ENCODE results near the gene EIF4B.

Gene EIF4B

DNA sequence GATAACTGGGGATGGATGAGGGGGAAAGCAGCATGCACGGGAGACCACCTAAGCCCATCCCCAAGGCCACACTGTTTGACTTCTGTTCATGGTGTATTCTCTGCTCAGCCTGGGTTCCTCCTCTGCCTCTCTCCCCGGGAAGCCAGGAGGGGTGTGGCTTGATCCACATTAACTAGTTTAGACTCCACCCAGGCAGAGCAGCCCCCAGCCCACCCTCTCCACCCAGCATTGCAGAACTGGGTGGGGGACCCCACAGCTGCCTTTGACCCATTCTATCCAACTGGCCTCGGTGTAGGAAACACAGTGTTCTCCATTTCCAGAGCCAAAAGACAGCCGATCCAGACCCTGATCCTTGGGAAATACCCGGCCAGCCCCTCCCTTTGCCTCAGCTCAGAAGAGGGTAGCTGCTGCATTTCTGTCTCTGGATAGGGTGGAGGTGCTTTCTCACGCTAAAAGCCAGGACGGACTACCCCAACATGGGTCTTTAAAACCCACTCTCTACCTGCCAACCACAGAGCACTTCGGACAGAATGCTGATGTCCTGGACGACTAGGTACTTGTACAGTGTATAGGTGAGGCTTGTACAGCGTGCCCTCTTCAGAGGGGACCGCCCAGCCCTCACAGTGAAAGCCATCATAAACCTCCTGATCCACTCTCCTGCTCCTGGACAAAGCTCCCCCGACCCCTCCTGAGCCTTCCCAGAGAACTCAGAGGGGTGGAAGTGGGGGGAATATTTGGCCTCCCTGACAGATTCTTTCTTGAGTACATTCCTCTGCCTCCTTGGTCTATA lies 63.6 kb downstream of the EIF4B start:
- no peak overlapping the region for H3K9ac ChIP-seq (ENCODE audit: low read depth, low read length)
- H3K4me1 ChIP-seq (ENCODE audit: control insufficient read depth, insufficient read depth, low read length), result peaks cover 51% of the 10 kb centered on the region
- peaks cover 46% of the 10 kb centered on the region for H3K36me3 ChIP-seq (ENCODE audit: insufficient read depth, low read length)
- H3K27me3 ChIP-seq (ENCODE audit: control insufficient read depth, insufficient read depth, low read length), result no peaks in the 10 kb centered on the region
- H3K4me3 ChIP-seq (ENCODE audit: low read length), result no peak overlapping the region
- no peak overlapping the region for H3K4me2 ChIP-seq (ENCODE audit: low read length)
- H3K9me3 ChIP-seq (replicated peaks; ENCODE audit: low read length), result no peaks in the 10 kb centered on the region

DNA sequence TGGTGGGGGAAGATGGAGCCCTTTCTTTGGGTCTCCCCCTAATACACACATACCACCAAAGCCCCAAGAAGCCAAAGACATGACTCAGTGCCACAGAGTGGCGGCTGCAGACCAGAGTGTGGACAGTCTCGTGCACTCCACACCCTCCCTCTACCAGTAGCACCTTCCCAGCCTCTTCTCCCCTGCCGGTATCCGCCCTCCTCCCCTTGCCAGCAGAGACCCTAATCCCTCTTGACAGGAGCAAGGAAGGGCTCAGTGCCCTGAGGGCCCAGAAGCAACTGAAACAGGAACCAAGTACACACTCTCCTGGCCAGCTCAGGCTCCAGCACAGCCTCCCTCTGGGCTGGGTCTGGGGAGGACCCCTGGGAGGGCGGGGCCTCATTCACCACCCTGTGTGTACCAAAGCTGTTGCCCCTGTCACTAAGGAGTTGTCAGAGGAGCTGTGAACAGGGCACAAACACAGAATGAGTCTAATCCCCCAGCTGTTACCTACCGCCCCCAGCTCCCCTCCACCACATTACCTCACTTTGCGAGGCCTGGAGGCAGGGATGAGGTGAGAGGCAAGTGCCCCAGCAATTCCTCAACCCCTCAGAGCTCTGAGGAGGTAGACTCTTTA lies 64.7 kb downstream of the EIF4B start:
- H3K36me3 ChIP-seq (ENCODE audit: insufficient read depth, low read length), result peaks cover 47% of the 10 kb centered on the region
- H3K4me1 ChIP-seq (ENCODE audit: control insufficient read depth, insufficient read depth, low read length), result peaks cover 41% of the 10 kb centered on the region
- no peak overlapping the region for H3K4me3 ChIP-seq (ENCODE audit: low read length)
- no peaks in the 10 kb centered on the region for H3K9me3 ChIP-seq (replicated peaks; ENCODE audit: low read length)
- no peaks in the 10 kb centered on the region for H3K27me3 ChIP-seq (ENCODE audit: control insufficient read depth, insufficient read depth, low read length)
- H3K9ac ChIP-seq (ENCODE audit: low read depth, low read length), result no peak overlapping the region
- no peak overlapping the region for H3K4me2 ChIP-seq (ENCODE audit: low read length)

- H3K9ac ChIP-seq (ENCODE audit: low read depth, low read length), result no peak overlapping the region
- no peaks in the 10 kb centered on the region for H3K27me3 ChIP-seq (ENCODE audit: control insufficient read depth, insufficient read depth, low read length)
- H3K4me3 ChIP-seq (ENCODE audit: low read length), result no peak overlapping the region
- peak overlapping the region; percentile 19 for H3K4me2 ChIP-seq (ENCODE audit: low read length)
- no peaks in the 10 kb centered on the region for H3K9me3 ChIP-seq (replicated peaks; ENCODE audit: low read length)
- peaks cover 46% of the 10 kb centered on the region for H3K36me3 ChIP-seq (ENCODE audit: insufficient read depth, low read length)
- H3K4me1 ChIP-seq (ENCODE audit: control insufficient read depth, insufficient read depth, low read length), result peaks cover 34% of the 10 kb centered on the region
These were observed 65.6 kb downstream of the EIF4B start for GRCh38 chr12:53071591-53072551.

- Histone ChIP-seq H3K36me3 (ENCODE audit: insufficient read depth, low read length) (peaks cover 42% of the 10 kb centered on the region), H3K9me3 (replicated peaks; ENCODE audit: low read length) (no peaks in the 10 kb centered on the region), H3K27me3 (ENCODE audit: control insufficient read depth, insufficient read depth, low read length) (no peaks in the 10 kb centered on the region), H3K9ac (ENCODE audit: low read depth, low read length) (no peak overlapping the region), H3K4me1 (ENCODE audit: control insufficient read depth, insufficient read depth, low read length) (peaks cover 34% of the 10 kb centered on the region), H3K4me2 (ENCODE audit: low read length) (no peak overlapping the region), H3K4me3 (ENCODE audit: low read length) (no peak overlapping the region)
These were observed 67.6 kb downstream of the EIF4B start for GRCh38 chr12:53073881-53074280.

DNA sequence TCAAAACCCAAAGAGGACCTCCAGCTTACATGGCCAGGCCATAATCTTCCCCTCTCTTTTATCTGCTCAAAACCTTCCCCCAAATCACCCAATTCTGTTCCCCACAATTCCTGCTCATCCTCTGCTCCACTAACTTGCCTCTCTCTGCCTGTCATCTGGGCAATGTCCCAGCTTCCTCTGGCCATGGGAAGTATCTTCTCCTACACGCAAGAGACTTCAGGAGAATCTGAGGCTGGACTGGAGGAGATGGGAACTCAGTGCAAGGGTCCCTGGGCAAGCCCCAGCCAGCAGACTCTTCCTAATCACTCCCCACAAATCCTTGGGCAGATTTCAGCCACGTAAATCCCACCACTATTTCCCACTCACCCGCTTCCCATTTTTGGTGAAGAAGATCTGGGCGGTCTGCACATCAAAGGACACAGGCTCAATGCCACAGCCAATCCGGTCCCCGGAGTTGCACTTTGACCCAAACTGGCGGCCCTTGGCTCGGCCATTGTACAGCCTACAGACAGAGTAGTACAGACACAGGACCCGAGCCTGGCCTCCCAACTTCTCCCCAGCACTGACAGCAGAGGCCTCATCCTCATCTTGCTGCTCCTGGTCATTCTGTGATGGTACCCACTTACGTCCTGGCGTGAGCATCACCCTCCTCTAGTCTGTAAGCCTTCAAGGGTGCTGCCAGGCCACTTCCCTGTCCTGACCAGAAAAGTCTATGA lies 68.2 kb downstream of the EIF4B start:
- H3K9me3 ChIP-seq (replicated peaks; ENCODE audit: low read length), result no peaks in the 10 kb centered on the region
- no peak overlapping the region for H3K9ac ChIP-seq (ENCODE audit: low read depth, low read length)
- peaks cover 42% of the 10 kb centered on the region for H3K36me3 ChIP-seq (ENCODE audit: insufficient read depth, low read length)
- H3K27me3 ChIP-seq (ENCODE audit: control insufficient read depth, insufficient read depth, low read length), result no peaks in the 10 kb centered on the region
- peaks cover 34% of the 10 kb centered on the region for H3K4me1 ChIP-seq (ENCODE audit: control insufficient read depth, insufficient read depth, low read length)
- no peak overlapping the region for H3K4me2 ChIP-seq (ENCODE audit: low read length)
- no peak overlapping the region for H3K4me3 ChIP-seq (ENCODE audit: low read length)

DNA sequence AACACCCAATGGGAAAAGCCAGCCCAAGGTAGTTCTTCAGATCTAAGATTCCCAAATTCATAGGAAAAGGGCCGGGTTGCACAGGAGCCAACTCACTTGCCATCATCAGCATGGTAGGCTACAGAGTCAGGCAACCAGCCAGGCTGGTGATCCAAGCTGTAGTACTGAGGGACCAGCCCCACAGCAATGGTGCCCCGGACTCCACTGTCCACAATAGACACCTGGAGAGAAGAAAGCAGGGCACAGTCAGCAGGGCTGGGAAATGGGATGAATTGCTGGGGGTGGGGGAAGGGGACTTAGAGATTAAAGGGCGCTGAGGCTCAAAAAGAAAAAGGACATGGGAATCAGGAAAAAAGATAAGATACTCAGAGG lies 68.7 kb downstream of the EIF4B start:
- H3K4me2 ChIP-seq (ENCODE audit: low read length), result no peak overlapping the region
- no peak overlapping the region for H3K4me3 ChIP-seq (ENCODE audit: low read length)
- peaks cover 42% of the 10 kb centered on the region for H3K36me3 ChIP-seq (ENCODE audit: insufficient read depth, low read length)
- peaks cover 37% of the 10 kb centered on the region for H3K4me1 ChIP-seq (ENCODE audit: control insufficient read depth, insufficient read depth, low read length)
- H3K9me3 ChIP-seq (replicated peaks; ENCODE audit: low read length), result no peaks in the 10 kb centered on the region
- H3K27me3 ChIP-seq (ENCODE audit: control insufficient read depth, insufficient read depth, low read length), result no peaks in the 10 kb centered on the region
- H3K9ac ChIP-seq (ENCODE audit: low read depth, low read length), result no peak overlapping the region

DNA sequence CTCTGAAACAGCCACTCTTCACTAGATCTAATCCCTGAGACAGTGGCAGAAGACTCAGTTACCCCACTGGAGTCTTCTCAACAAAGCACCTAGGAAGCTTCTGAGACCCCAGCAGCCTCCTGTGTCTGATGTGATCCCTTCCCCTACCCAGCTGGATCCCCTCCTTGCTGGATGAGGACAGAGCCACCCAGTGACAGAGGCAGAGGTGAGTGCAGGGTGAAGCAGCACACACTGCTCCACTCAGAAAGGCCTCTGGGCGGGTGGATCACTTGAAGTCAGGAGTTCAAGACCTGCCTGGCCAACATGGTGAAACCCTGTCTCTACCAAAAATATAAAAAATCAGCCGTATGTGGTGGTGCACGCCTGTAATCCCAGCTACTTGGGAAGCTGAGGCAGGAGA lies 70.2 kb downstream of the EIF4B start:
- Histone ChIP-seq H3K9me3 (replicated peaks; ENCODE audit: low read length) (no peaks in the 10 kb centered on the region), H3K4me1 (ENCODE audit: control insufficient read depth, insufficient read depth, low read length) (peaks cover 42% of the 10 kb centered on the region), H3K27me3 (ENCODE audit: control insufficient read depth, insufficient read depth, low read length) (no peaks in the 10 kb centered on the region), H3K4me3 (ENCODE audit: low read length) (no peak overlapping the region), H3K4me2 (ENCODE audit: low read length) (no peak overlapping the region), H3K36me3 (ENCODE audit: insufficient read depth, low read length) (peaks cover 37% of the 10 kb centered on the region), H3K9ac (ENCODE audit: low read depth, low read length) (no peak overlapping the region)

DNA sequence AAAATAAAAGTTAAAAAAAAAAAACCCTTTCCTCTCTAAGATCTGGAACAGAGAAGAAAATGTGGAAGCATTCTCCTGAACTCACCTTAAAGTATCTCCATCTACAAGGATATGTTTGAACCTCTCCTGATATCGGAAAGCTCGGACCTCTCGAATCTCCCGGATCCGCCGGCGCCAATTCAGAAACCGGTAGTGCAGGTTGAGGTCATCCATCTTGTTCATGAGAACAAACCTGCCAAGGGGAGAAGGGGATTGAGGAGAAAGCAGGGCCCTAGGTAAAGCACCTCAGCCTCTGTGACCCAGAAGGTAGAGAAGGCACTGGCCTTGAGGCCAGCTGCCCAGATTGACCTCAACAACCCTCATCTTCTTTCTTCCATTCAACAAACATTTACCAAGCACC lies 70.8 kb downstream of the EIF4B start:
- H3K9ac ChIP-seq (ENCODE audit: low read depth, low read length), result no peak overlapping the region
- H3K36me3 ChIP-seq (ENCODE audit: insufficient read depth, low read length), result peaks cover 34% of the 10 kb centered on the region
- no peaks in the 10 kb centered on the region for H3K9me3 ChIP-seq (replicated peaks; ENCODE audit: low read length)
- H3K4me1 ChIP-seq (ENCODE audit: control insufficient read depth, insufficient read depth, low read length), result peaks cover 37% of the 10 kb centered on the region
- no peak overlapping the region for H3K4me3 ChIP-seq (ENCODE audit: low read length)
- no peaks in the 10 kb centered on the region for H3K27me3 ChIP-seq (ENCODE audit: control insufficient read depth, insufficient read depth, low read length)
- H3K4me2 ChIP-seq (ENCODE audit: low read length), result peak overlapping the region; percentile 98

DNA sequence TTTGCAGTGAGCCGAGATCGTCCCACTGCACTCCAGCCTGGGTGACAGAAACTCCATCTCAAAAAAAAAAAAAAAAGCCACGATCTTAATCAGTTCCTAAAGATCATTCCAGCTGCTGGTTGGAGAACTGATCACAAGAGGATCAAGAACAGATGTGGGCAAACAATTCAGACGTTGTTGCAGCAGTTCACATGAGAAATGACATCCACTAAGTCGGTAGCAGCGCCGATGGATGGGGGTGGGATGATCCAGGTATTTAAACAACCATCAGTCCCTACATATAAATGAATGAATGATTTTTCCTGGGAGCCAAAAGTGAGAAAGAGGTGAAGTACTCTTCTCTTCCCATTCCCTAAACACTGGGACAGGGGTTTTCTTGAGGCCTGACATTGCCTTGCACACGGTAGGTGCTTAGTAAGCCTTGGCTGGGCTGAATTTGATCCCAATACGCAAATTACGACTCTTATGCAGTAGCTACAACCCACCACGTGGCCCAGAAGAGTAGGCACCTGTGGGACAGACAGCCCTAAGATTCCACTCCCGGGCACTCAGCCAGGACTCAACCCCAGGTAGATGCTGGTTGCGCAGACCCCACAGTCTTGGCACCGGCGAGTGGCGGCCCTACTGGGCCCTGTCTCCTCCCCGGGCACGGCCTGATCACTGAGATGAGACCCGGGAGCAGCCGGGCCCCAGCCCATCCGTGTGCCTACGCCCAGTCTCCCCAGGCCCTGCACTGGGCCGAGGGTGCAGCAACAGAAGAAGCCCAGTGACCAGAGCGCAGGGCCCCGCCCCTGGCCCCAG lies 72.4 kb downstream of the EIF4B start:
- Histone ChIP-seq H3K9me3 (replicated peaks; ENCODE audit: low read length) (no peaks in the 10 kb centered on the region), H3K4me3 (ENCODE audit: low read length) (peak overlapping the region; percentile 88)

DNA sequence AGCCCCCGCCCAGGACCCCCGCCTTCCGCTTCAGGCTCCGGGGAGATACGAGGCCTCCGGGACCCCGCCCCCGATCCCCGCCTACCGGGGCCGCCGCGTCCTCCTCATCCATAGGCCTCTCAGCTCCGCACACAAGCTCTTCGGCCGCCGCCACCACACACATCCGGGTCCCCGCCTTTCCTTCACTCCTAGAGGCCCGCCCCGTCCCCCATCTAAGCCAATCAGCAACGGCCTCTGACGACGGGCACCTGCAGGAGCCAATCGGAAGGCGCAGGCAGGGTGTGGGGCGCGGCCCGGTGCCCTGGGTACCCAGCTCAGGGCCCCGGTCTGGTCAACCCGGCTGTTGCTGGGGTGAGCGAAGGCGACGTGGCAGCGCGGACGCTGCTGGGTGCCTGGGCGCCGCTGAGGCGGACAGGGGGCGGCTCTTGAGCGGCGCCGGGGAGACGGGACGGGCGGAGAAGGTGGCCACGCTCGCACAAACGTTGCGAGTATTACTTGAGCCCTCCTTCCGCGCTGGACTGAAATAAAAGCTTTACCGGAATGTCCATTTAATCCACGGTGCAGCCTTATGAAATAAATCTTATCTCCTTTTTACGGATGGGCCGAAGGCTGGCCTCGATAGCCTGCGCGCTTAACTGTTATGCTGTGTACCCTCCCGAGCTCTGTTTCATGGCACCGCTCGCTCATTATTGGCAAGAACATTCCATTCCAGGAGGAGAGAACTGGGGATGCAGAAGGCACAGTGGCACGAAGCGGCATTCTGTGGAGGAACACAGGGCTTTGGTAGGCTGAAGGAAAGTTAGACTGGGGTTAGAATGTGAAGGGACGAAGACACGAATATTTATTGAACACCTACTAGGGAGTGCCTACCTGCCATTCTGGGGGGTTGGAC lies 73.2 kb downstream of the EIF4B start, which contains the start of gene SPRYD3:
SPRYD3 (minus strand) TSS at position 165 of the 892 bp plus-strand sequence; CDS start at position 108, 57 bp downstream.
- Histone ChIP-seq H3K9ac (ENCODE audit: low read depth, low read length) (peak within 1 kb of the TSS; percentile 85), H3K4me1 (ENCODE audit: control insufficient read depth, insufficient read depth, low read length) (peaks cover 30% of the 10 kb centered on the region), H3K9me3 (replicated peaks; ENCODE audit: low read length) (no peaks in the 10 kb centered on the region), H3K36me3 (ENCODE audit: insufficient read depth, low read length) (peaks cover 21% of the 10 kb centered on the region), H3K27me3 (ENCODE audit: control insufficient read depth, insufficient read depth, low read length) (no peaks in the 10 kb centered on the region), H3K4me3 (ENCODE audit: low read length) (peak within 1 kb of the TSS; percentile 88), H3K4me2 (ENCODE audit: low read length) (peak within 1 kb of the TSS; percentile 98)

More for the DNA sequence above, 72.4 kb downstream of the EIF4B start:
- peaks cover 28% of the 10 kb centered on the region for H3K36me3 ChIP-seq (ENCODE audit: insufficient read depth, low read length)
- peaks cover 30% of the 10 kb centered on the region for H3K4me1 ChIP-seq (ENCODE audit: control insufficient read depth, insufficient read depth, low read length)
- H3K9ac ChIP-seq (ENCODE audit: low read depth, low read length), result peak overlapping the region; percentile 85
- H3K27me3 ChIP-seq (ENCODE audit: control insufficient read depth, insufficient read depth, low read length), result no peaks in the 10 kb centered on the region
- peak overlapping the region; percentile 98 for H3K4me2 ChIP-seq (ENCODE audit: low read length)
